Stomach (tissue), 4 donors: ENCODE results near the gene CBX1.

ENCODE experiments used
- EP300 ChIP-seq: sonication (generic); formaldehyde crosslinking; IDR thresholded peaks from one replicate; pipeline ENCODE4 v1.6.1; 2017; ENCODE audit warnings: antibody characterized with exemption
- POLR2A ChIP-seq, 4 donors: fragments of 450-650 bp; IDR thresholded peaks; one replicate each; pipeline ENCODE4 v1.6.1; 2016; ENCODE audit warnings: antibody characterized with exemption in 4 of 4, control low read depth in 2 of 4, mild to moderate bottlenecking in 1 of 4, moderate library complexity in 1 of 4
- TF ChIP-seq, protein P1 (sequence below), 7 experiments: fragments of 450-650 bp in 4 of 7; fragments of 200-600 bp in 3 of 7; sonication (generic) in 3 of 7; IDR thresholded peaks; one replicate each; pipeline ENCODE4 v1.5.1; 2016 to 2019; ENCODE audit warnings: antibody characterized with exemption in 7 of 7, control low read depth in 2 of 7, mild to moderate bottlenecking in 1 of 7

DNA sequence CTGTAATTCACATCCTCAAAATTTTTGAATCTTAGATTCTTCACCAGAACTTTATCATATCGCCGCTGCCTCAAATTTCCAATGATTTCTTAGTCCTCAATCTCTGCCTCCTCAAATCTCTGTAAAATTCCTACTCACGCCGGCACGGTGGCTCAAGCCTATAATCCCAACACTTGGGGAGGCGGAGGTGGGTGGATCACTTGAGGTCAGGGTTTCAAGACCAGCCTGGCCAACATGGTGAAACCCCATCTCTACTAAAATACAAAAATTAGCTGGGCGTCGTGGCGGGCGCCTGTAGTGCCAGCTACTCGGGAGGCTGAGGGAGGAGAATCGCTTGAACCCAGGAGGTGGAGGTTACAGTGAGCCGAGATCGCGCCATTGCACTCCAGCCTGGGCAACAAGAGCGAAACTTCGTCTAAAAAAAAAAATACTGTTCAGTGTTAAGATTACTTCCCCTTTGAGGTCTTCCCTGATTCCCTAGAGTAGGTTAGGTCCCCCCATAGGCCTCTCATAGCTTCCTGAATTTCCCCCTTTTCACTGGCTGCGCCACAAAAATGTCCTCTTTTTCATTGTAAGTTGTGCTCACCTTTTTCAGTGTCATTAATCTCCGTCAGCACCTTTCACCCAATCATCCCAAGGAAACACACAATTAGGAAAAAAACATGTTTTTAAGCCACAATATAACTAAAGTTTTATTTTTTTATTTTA lies 919 bp upstream of the CBX1 start:
- TF ChIP-seq, protein P1, sequence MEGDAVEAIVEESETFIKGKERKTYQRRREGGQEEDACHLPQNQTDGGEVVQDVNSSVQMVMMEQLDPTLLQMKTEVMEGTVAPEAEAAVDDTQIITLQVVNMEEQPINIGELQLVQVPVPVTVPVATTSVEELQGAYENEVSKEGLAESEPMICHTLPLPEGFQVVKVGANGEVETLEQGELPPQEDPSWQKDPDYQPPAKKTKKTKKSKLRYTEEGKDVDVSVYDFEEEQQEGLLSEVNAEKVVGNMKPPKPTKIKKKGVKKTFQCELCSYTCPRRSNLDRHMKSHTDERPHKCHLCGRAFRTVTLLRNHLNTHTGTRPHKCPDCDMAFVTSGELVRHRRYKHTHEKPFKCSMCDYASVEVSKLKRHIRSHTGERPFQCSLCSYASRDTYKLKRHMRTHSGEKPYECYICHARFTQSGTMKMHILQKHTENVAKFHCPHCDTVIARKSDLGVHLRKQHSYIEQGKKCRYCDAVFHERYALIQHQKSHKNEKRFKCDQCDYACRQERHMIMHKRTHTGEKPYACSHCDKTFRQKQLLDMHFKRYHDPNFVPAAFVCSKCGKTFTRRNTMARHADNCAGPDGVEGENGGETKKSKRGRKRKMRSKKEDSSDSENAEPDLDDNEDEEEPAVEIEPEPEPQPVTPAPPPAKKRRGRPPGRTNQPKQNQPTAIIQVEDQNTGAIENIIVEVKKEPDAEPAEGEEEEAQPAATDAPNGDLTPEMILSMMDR (IDR thresholded peaks at IDR 0.05): no peak
- TF ChIP-seq POLR2A (IDR thresholded peaks at IDR 0.05) (no peak), EP300 (no peak)
